ENCODE results near the gene PIK3C2B. TPM values are rescaled to one million over a fixed set of nuclear protein-coding genes. Genes with fewer than 3 reads are reported as not detected.
"Not testable (repeated sequence)": the region's sequence is repeated elsewhere in the genome, so short reads cannot be mapped to it uniquely, and the experiment has no call there.

PIK3C2B gene
- total RNA-seq, 1 experiment from 2014 or later: 52.4 TPM

- H3K27me3 ChIP-seq (ENCODE audit: insufficient read depth, low read depth): no peaks in the 10 kb centered on the region
- H3F3A ChIP-seq (ENCODE audit: insufficient read depth, low read depth): peaks cover 17% of the 10 kb centered on the region; the same call in 1 of the 2 replicates
- peaks cover 75% of the 10 kb centered on the region for H3K36me3 ChIP-seq (ENCODE audit: low read depth)
- no peak for TF ChIP-seq EZH2 (IDR thresholded peaks at IDR 0.05; ENCODE audit: low read depth)
- TF ChIP-seq CTCF (conservative IDR thresholded peaks at IDR 0.05): no peak
- no peaks in the 10 kb centered on the region for H3K4me1 ChIP-seq (replicated peaks; ENCODE audit: insufficient read depth)
- no peak overlapping the region for H2AFZ ChIP-seq
- H4K20me1 ChIP-seq (ENCODE audit: insufficient read depth): no peaks in the 10 kb centered on the region
- H3K9me3 ChIP-seq (ENCODE audit: insufficient read depth, low read depth): peaks cover 22% of the 10 kb centered on the region
- H3K79me2 ChIP-seq (ENCODE audit: low read depth): peaks cover 48% of the 10 kb centered on the region
- no peak overlapping the region for H3K4me2 ChIP-seq
- intact Hi-C loops (cut with micrococcal nuclease; ENCODE audit: unreplicated experiment): no loop called here
- ChIA-PET CTCF (no interaction called here), POLR2A (ENCODE audit: unreplicated experiment) (interaction anchor here (0.6 kb wide), 1 partner anchor 167 kb away, joined by 5 read pairs; no protein-coding TSS in a partner anchor)
- no peak for DNase-seq
- H3K4me3 ChIP-seq: no peak overlapping the region
- BruUV-seq (replicated peaks): no TSS peak
- H3K9me2 ChIP-seq (ENCODE audit: insufficient read depth): no peaks in the 10 kb centered on the region
- no peak overlapping the region for H3K27ac ChIP-seq
These were observed 30.4 kb upstream of the PIK3C2B start for GRCh38 chr1:204524986-204525385.

- peaks cover 22% of the 10 kb centered on the region for H3K9me3 ChIP-seq (ENCODE audit: insufficient read depth, low read depth)
- H3K79me2 ChIP-seq (ENCODE audit: low read depth): peaks cover 60% of the 10 kb centered on the region
- no peaks in the 10 kb centered on the region for H3K9me2 ChIP-seq (ENCODE audit: insufficient read depth)
- no peaks in the 10 kb centered on the region for H4K20me1 ChIP-seq (ENCODE audit: insufficient read depth)
- H2AFZ ChIP-seq: no peak overlapping the region
- TF ChIP-seq CTCF (conservative IDR thresholded peaks at IDR 0.05): no peak
- CTCF ChIA-PET: no interaction called here
- no peak overlapping the region for H3K4me3 ChIP-seq
- peak; percentile 19 to 57 for DNase-seq
- no TSS peak for BruUV-seq (replicated peaks)
- no peaks in the 10 kb centered on the region for H3K4me1 ChIP-seq (replicated peaks; ENCODE audit: insufficient read depth)
- peaks cover 76% of the 10 kb centered on the region for H3K36me3 ChIP-seq (ENCODE audit: low read depth)
- intact Hi-C loops (cut with micrococcal nuclease; ENCODE audit: unreplicated experiment): no loop called here
- POLR2A ChIA-PET (ENCODE audit: unreplicated experiment): no interaction called here
- 0 out of 2 replicates have a peak overlapping the region, but pooled peaks have one; percentile 24 for H3K27ac ChIP-seq
- peaks cover 17% of the 10 kb centered on the region; the same call in 1 of the 2 replicates for H3F3A ChIP-seq (ENCODE audit: insufficient read depth, low read depth)
- H3K4me2 ChIP-seq: no peak overlapping the region
- H3K27me3 ChIP-seq (ENCODE audit: insufficient read depth, low read depth): no peaks in the 10 kb centered on the region
These were observed 29.1 kb upstream of the PIK3C2B start for GRCh38 chr1:204523605-204524215.

GRCh38 chr1:204521941-204522521 is 27.4 kb upstream of the PIK3C2B start:
- H4K20me1 ChIP-seq (ENCODE audit: insufficient read depth); H3K4me1 ChIP-seq (replicated peaks; ENCODE audit: insufficient read depth); H2AFZ ChIP-seq; intact Hi-C loops (cut with micrococcal nuclease; ENCODE audit: unreplicated experiment); BruUV-seq (replicated peaks); H3K4me2 ChIP-seq; H3K4me3 ChIP-seq; H3K9me2 ChIP-seq (ENCODE audit: insufficient read depth); DNase-seq; H3K27me3 ChIP-seq (ENCODE audit: insufficient read depth, low read depth); POLR2A ChIA-PET (ENCODE audit: unreplicated experiment); H3K27ac ChIP-seq: not testable (repeated sequence)
- peaks cover 22% of the 10 kb centered on the region for H3K9me3 ChIP-seq (ENCODE audit: insufficient read depth, low read depth)
- peaks cover 71% of the 10 kb centered on the region for H3K36me3 ChIP-seq (ENCODE audit: low read depth)
- peaks cover 77% of the 10 kb centered on the region for H3K79me2 ChIP-seq (ENCODE audit: low read depth)
- CTCF ChIA-PET: interaction anchor here (0.6 kb wide), 1 partner anchor 75 kb away, joined by 3 read pairs; no protein-coding TSS in a partner anchor
- peaks cover 17% of the 10 kb centered on the region; the same call in 1 of the 2 replicates for H3F3A ChIP-seq (ENCODE audit: insufficient read depth, low read depth)

Data from PC-9 (cell line).